ENCODE results near the gene ELMO3. TPM values are rescaled to one million over a fixed set of nuclear protein-coding genes. Genes with fewer than 3 reads are reported as not detected.
A peak's percentile ranks its signal among the peaks of the same experiment; 100 is the strongest.

ELMO3 gene
- total RNA-seq, 3 donors from 2014 or later, result 5.1 to 5.9 (median 5.3) TPM

DNA sequence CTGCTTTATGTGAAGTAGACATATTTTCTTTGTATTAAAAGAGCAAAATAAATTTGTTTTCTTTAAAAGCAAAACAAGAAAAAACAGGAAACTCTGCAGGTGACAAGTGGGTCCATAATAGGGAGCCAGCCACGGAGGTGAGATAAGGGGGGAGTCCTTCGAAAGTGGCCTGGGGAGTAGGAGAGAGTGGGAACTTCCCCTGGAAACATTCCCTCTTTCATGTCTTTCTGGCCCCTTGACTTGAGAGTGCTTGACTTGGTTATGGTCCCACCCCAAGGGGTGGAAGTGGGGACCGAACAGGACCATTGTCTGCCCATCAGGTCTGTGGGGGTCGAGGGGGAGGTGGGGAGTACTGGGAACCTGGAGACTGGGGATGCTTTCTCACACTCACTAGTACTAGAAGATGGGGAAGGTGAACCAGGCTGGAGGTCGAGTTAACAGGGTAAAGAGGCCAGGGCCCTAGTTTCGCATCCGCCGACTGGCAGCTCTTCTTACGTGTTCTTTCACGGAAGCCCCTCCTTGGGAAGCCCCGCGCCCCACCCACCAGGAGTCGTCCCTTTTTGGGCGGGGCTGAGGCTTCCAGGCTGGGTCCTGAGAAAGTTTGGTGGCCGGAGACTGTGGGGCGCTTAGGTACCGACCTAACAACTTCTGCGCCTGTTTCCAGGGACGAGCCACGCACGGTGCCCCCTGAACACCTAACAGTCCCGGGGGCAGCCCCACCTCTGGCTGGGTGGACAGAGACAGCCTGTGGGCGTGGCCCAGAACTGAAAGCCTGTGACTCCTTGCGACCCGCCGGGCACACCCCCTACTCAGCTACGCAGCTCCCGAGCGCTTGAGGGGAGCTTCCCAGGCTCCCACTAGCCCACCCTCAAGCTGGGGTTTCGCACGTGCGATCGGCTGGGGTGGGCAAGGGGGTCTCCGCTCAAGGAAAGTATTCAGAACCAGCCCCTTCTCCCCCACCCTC is 40.0 kb upstream of the ELMO3 start:
- H3K4me1 Mint-ChIP-seq (ENCODE audit: low read depth), result peaks cover 62% of the 10 kb centered on the region
- H3K36me3 Mint-ChIP-seq (ENCODE audit: insufficient read depth), result peaks cover 1% of the 10 kb centered on the region
- H3K9me3 Mint-ChIP-seq, result no peaks in the 10 kb centered on the region
- H3K27me3 Mint-ChIP-seq (ENCODE audit: low read depth), result peaks cover 17% of the 10 kb centered on the region
- ATAC-seq (peak; percentile 20 to 34), DNase-seq (peak; percentile 79)
- peak overlapping the region; percentile 89 for H3K4me3 Mint-ChIP-seq

DNA sequence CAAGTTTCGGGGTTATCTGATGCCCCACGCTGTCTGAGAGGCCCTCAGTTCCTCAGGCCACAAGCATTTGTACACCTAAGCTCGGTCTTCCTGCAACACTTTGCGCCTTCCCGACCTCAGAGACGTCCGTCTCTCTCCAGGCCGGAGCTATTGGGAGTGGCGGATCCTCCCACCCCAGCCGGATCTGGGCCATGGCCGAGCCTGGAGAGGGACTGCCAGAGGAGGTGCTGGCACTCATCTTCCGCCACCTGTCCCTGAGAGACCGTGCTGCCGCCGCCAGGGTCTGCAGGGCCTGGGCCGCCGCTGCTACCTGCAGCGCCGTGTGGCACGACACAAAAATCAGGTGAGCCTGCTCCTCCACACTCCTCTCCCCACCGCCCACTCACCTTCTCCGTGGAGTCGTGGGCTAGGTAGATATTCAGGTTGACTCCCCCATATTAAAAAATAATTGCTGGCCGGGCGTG is 37.3 kb upstream of the ELMO3 start:
- Mint-ChIP-seq H3K27me3 (ENCODE audit: low read depth) (peaks cover 34% of the 10 kb centered on the region), H3K9me3 (no peaks in the 10 kb centered on the region), H3K4me1 (ENCODE audit: low read depth) (peaks cover 56% of the 10 kb centered on the region), H3K4me3 (peak overlapping the region; percentile 26), H3K36me3 (ENCODE audit: insufficient read depth) (peaks cover 1% of the 10 kb centered on the region)
- DNase-seq (no peak), ATAC-seq (no peak)

DNA sequence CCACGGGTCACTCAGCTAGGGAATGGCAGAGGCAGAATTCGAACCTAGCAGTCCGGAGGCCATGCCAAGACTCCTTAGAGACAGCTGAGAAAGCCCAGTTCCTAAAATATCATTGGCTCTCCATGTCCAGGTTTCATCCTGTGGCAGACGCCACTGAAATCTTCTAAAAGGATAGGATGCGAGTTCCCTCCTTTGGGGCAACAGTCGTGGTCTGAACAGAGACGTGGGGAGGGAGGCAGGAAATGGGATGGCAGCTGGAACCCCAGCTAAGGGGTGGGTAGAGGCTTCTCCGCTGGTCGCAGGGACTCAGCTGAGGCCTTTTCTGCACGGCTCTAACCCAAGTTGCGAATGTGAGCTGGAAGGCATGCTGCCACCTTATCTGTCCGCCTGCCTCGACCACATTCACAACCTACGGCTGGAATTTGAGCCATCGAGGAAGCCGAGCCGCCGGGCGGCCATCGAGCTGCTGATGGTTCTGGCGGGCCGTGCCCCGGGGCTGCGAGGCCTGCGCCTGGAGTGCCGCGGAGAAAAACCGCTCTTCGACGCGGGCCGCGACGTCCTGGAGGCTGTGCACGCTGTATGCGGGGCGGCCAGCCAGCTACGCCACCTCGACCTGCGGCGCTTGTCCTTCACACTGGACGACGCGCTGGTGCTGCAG is 36.3 kb upstream of the ELMO3 start:
- Mint-ChIP-seq H3K4me1 (ENCODE audit: low read depth) (peaks cover 46% of the 10 kb centered on the region), H3K4me3 (no peak overlapping the region), H3K36me3 (ENCODE audit: insufficient read depth) (peaks cover under 1% of the 10 kb centered on the region), H3K27me3 (ENCODE audit: low read depth) (peaks cover 44% of the 10 kb centered on the region), H3K9me3 (no peaks in the 10 kb centered on the region)
- DNase-seq (no peak), ATAC-seq (no peak)

DNA sequence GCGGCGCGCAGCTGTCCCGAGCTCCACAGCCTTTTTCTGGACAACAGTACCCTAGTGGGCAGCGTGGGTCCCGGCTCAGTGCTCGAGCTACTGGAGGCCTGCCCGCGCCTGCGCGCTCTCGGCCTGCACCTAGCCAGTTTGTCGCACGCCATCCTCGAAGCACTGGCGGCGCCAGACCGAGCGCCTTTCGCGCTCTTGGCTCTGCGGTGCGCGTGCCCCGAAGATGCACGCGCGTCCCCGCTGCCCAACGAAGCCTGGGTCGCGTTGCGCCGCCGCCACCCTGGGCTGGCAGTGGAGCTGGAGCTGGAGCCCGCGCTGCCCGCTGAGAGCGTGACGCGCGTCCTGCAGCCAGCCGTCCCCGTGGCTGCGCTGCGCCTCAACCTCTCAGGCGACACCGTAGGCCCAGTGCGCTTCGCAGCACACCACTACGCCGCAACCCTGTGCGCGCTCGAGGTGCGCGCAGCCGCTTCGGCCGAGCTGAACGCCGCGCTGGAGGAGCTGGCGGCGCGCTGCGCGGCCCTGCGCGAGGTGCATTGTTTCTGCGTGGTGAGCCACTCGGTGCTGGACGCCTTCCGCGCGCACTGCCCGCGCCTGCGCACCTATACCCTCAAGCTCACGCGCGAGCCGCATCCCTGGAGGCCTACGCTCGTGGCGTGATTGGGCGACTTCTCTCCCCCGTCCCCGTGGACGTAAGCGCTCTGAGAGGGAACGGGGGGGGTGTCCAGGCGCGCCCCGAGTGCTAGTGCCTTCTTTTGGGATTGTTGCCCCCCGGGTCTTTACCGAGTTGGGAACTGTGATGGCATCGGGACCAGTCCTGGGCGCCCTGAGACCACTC is 35.5 kb upstream of the ELMO3 start:
- Mint-ChIP-seq H3K36me3 (ENCODE audit: insufficient read depth) (no peaks in the 10 kb centered on the region), H3K27me3 (ENCODE audit: low read depth) (peaks cover 52% of the 10 kb centered on the region), H3K4me3 (peak overlapping the region; percentile 37), H3K4me1 (ENCODE audit: low read depth) (peaks cover 40% of the 10 kb centered on the region), H3K9me3 (no peaks in the 10 kb centered on the region)
- ATAC-seq, result peak; percentile 5 to 11
- DNase-seq, result no peak

DNA sequence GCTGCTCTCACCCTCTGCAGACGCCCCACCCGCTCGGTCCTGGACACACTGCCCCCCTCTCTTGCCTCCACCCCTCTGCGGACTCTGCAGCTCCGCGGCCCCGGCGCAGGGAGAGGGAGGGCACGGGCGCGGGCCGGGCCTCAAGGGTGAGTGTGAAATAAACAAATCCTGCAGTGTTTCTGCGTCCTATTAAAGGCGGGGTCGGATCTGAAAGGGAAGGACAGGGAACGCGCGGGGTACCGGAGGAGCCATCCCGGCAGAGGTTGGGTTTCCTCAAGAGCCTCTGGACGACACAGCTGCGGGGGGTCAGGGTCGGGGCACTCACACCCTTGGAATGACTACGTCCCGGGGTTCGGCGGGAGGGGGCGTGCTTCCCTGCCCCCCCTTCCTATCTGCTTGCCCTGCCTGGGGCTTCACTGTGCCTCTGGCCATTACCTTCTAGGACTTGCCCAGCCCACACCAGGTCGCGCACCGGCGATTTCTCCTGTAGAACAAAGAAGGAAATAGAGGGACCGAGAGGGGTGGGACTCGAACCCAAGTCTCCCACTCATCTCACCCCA is 34.9 kb upstream of the ELMO3 start:
- H3K9me3 Mint-ChIP-seq, result no peaks in the 10 kb centered on the region
- peaks cover 59% of the 10 kb centered on the region for H3K27me3 Mint-ChIP-seq (ENCODE audit: low read depth)
- H3K4me3 Mint-ChIP-seq, result peak overlapping the region; percentile 37
- ATAC-seq, result no peak
- DNase-seq, result no peak
- H3K36me3 Mint-ChIP-seq (ENCODE audit: insufficient read depth), result no peaks in the 10 kb centered on the region
- H3K4me1 Mint-ChIP-seq (ENCODE audit: low read depth), result peaks cover 35% of the 10 kb centered on the region

DNA sequence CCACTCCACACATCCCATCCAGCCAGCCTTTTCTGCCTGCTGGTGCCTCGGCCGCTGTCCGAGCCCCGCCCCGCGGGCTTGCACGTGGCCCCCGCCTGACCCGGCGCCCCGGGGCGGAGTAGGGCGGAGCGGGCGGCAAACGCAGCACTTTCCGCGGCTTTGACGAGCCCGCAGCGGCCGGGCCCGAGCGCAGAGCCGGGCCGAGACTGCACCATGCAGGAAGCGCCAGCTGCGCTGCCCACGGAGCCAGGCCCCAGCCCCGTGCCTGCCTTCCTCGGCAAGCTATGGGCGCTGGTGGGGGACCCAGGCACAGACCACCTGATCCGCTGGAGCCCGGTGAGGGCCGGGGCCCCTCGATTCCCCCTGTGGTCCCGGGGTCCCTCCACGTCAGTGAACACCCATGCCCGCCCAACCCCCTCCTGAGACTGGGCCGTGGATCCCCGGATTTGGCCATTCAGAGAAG is 34.3 kb upstream of the ELMO3 start, which contains the start of gene HSF4:
Gene HSF4, plus strand, starts transcription at position 147 of the 463 bp plus-strand sequence. Its CDS starts 67 bp downstream, at position 214.
- H3K9me3 Mint-ChIP-seq, result no peaks in the 10 kb centered on the region
- H3K36me3 Mint-ChIP-seq (ENCODE audit: insufficient read depth), result no peaks in the 10 kb centered on the region
- peaks cover 32% of the 10 kb centered on the region for H3K4me1 Mint-ChIP-seq (ENCODE audit: low read depth)
- DNase-seq (no peak), ATAC-seq (no peak)
- H3K4me3 Mint-ChIP-seq, result peak within 1 kb of the TSS; percentile 37
- peaks cover 62% of the 10 kb centered on the region for H3K27me3 Mint-ChIP-seq (ENCODE audit: low read depth)

DNA sequence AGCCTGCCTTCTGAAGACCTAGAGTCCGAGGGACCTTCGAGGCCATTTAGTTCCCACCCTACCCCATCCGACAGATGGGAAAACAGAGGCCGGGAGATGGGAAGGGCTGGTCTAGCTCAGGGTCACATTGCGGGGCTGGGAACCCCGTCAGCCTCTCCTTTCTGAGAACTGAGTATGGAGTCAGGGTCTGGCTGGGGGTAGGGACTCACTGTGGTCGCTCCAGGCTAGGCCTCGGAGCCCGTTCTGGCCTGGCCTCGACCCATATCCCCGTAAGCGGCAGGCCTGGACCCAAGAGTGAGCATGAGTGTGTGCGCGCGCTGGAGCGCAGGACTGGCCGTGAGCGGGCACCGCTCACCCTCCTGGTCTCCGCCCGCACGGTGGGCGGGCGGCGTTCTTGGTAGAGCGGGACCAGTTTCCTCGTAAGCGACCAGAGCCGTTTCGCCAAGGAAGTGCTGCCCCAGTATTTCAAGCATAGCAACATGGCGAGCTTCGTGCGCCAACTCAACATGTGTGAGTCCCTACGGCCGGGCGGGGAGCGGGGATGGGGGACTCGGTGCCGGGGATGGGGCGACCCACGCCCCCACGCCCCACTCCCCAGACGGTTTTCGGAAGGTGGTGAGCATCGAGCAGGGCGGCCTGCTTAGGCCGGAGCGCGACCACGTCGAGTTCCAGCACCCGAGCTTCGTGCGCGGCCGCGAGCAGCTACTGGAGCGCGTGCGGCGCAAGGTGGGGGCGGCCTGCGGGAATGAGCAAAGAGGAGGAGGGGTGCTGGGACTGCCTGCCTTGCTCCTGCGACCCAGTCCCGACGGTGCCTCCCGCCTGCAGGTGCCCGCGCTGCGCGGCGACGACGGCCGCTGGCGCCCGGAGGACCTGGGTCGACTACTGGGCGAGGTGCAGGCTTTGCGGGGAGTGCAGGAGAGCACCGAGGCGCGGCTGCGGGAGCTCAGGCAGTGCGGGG is 33.5 kb upstream of the ELMO3 start:
- peak overlapping the region; percentile 21 for H3K4me3 Mint-ChIP-seq
- ATAC-seq, result no peak
- H3K9me3 Mint-ChIP-seq, result no peaks in the 10 kb centered on the region
- H3K4me1 Mint-ChIP-seq (ENCODE audit: low read depth), result peaks cover 35% of the 10 kb centered on the region
- H3K36me3 Mint-ChIP-seq (ENCODE audit: insufficient read depth), result no peaks in the 10 kb centered on the region
- H3K27me3 Mint-ChIP-seq (ENCODE audit: low read depth), result peaks cover 70% of the 10 kb centered on the region
- DNase-seq, result no peak

DNA sequence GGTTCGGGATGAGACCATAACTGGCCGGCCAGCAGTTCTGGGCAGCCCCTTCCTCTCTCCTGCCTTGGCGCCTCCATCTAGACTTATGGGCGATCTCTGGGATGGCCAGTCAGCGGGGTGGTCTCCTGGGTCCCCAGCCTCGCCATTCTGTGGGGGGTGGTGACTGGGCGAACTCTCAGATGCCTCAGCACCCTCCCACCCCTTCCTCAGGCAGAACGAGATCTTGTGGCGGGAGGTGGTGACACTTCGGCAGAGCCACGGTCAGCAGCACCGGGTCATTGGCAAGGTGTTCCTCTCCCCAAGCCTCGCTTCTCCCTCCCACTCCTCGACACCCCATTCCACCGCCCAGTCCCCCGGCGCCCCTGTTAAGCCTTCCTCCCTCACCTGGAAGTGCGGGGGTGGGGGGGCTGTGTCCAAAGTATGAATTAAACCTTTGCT is 32.8 kb upstream of the ELMO3 start:
- Mint-ChIP-seq H3K9me3 (no peaks in the 10 kb centered on the region), H3K4me1 (ENCODE audit: low read depth) (peaks cover 34% of the 10 kb centered on the region), H3K36me3 (ENCODE audit: insufficient read depth) (no peaks in the 10 kb centered on the region), H3K4me3 (no peak overlapping the region), H3K27me3 (ENCODE audit: low read depth) (peaks cover 71% of the 10 kb centered on the region)
- ATAC-seq, result no peak
- DNase-seq, result no peak

DNA sequence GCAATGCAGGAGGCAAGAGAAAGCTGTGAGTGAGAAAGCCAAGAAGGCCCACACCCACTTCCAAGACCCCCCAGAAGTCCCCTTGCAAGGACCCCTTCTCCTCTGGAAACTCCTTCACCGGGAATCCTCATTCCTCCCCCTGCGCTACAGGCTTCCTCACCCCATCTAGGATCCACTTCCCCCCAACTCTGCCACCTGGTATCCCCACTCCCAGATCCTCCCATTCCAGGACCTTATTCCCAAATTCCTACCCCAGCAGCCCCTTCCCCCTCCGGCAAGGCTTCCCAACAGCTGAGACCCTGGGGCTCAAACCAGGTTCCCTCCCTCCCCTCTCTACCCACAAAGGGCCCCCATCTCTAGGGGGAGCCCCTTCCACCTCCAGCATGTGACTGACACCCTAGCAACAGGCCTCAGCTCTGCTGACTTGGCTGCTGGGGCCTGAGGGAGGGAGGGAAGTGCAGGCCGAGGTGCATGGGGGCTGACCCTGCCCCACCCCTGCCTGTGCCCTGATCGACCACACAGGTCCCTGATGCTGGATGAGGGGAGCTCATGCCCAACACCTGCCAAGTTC is 32.2 kb upstream of the ELMO3 start:
- H3K4me1 Mint-ChIP-seq (ENCODE audit: low read depth), result peaks cover 33% of the 10 kb centered on the region
- DNase-seq (no peak), ATAC-seq (no peak)
- no peaks in the 10 kb centered on the region for H3K36me3 Mint-ChIP-seq (ENCODE audit: insufficient read depth)
- no peaks in the 10 kb centered on the region for H3K9me3 Mint-ChIP-seq
- no peak overlapping the region for H3K4me3 Mint-ChIP-seq
- H3K27me3 Mint-ChIP-seq (ENCODE audit: low read depth), result peaks cover 76% of the 10 kb centered on the region

DNA sequence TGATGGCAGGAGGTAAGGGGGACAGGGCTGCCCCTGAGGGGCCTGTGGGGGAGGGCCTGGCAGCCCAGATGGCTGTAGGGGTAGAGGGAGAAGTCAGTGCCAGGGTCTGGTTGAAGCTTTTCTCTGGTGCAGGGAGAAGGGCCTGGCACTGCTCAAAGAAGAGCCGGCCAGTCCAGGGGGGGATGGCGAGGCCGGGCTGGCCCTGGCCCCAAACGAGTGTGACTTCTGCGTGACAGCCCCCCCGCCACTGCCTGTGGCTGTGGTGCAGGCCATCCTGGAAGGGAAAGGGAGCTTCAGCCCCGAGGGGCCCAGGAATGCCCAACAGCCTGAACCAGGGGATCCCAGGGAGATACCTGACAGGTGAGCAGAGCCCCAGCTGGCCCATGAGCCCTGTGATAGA is 31.3 kb upstream of the ELMO3 start:
- no peak for DNase-seq
- Mint-ChIP-seq H3K4me3 (no peak overlapping the region), H3K9me3 (no peaks in the 10 kb centered on the region), H3K27me3 (ENCODE audit: low read depth) (peaks cover 71% of the 10 kb centered on the region), H3K36me3 (ENCODE audit: insufficient read depth) (no peaks in the 10 kb centered on the region), H3K4me1 (ENCODE audit: low read depth) (peaks cover 28% of the 10 kb centered on the region)
- ATAC-seq, result no peak

DNA sequence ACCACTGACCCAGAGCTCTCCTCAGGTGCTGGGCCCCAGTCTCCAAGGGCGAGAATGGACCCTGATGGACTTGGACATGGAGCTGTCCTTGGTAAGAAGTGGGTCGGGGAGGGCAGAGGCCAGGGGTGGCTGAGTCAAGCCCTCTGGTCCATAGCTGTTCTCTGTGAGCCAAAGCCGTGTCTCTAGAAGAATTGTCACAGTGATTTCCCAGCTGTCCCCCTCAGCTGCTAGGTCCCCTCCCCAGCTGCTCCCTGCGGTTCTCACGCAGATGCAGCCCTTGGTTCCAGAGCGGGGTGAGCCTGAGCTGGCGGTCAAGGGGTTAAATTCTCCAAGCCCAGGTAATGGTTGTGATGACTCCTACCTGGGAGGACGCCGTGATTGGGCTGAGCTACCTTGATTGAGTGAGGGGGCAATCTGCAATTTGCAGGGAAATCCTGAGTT is 29.9 kb upstream of the ELMO3 start:
- Mint-ChIP-seq H3K36me3 (ENCODE audit: insufficient read depth) (no peaks in the 10 kb centered on the region), H3K27me3 (ENCODE audit: low read depth) (peaks cover 76% of the 10 kb centered on the region), H3K4me1 (ENCODE audit: low read depth) (peaks cover 36% of the 10 kb centered on the region), H3K9me3 (no peaks in the 10 kb centered on the region), H3K4me3 (no peak overlapping the region)
- ATAC-seq (no peak), DNase-seq (no peak)

DNA sequence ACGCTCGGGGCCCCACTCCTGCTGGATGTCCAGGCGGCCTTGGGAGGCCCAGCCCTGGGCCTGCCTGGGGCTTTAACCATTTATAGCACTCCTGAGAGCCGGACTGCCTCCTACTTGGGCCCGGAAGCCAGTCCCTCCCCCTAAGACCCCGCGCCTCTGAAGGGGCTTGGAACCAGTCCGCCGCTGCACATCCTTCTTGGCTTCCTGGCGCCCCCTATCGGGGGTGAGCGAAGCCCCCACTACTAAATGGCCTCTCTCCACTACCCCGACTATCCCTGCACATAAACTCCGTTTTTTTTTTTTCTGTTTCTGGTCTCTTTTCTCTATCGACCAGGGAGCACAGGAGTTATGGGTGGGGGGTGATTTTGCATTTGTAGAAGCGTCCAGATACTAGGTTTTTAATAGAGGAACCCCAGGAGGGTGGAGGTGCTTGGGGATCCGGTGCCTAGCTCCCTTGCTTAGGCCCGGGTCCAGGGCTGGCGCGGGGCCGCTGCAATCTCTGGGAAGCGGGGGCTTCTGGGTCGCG is 29.2 kb upstream of the ELMO3 start:
- Mint-ChIP-seq H3K4me3 (peak overlapping the region; percentile 66), H3K4me1 (ENCODE audit: low read depth) (peaks cover 34% of the 10 kb centered on the region), H3K9me3 (no peaks in the 10 kb centered on the region), H3K27me3 (ENCODE audit: low read depth) (peaks cover 74% of the 10 kb centered on the region), H3K36me3 (ENCODE audit: insufficient read depth) (no peaks in the 10 kb centered on the region)
- DNase-seq (no peak), ATAC-seq (no peak)

Data from activated T-cell treated with anti-CD3 and anti-CD28 coated beads, Interleukin-2, amount 50 U/mL, for 4 hours (primary cell).